GM12864 (cell line): ENCODE measurements around the gene GABRE.

Experiments
- DNase-seq: peaks from one replicate; pipeline ENCODE4 v3.0.0-alpha.2; 2011; ENCODE audit warnings: low read depth
- H3K4me3 ChIP-seq: 2 replicates; pipeline ENCODE4 v1.5.1; 2011; ENCODE audit warnings: mild to moderate bottlenecking, low read depth, low read length, control low read depth
- CTCF ChIP-seq: IDR thresholded peaks from 2 replicates; pipeline ENCODE4 v1.5.1; 2011; ENCODE audit warnings: low read depth, mild to moderate bottlenecking, moderate library complexity, low read length, control low read depth, inconsistent platforms; ENCODE audit errors: missing control alignments

GABRE gene

GRCh38 chrX:151974336-151975227 lies at the start of gene GABRE:
Gene GABRE, minus strand, starts transcription at chrX:151974676. Its CDS starts 51 bp downstream, at chrX:151974625.
- no peak within 1 kb of the TSS for H3K4me3 ChIP-seq
- no peak for TF ChIP-seq CTCF

GRCh38 chrX:152020888-152021287 lies 46.4 kb upstream of the GABRE start:
- H3K4me3 ChIP-seq: no peak overlapping the region
- no peak for TF ChIP-seq CTCF
- DNase-seq: no peak

More at GRCh38 chrX:151974336-151975227, at the start of gene GABRE:
- no peak for DNase-seq

GRCh38 chrX:151999813-152000212 lies 25.3 kb upstream of the GABRE start:
- no peak overlapping the region for H3K4me3 ChIP-seq
- DNase-seq: no peak
- no peak for TF ChIP-seq CTCF

- no peak for DNase-seq
- H3K4me3 ChIP-seq: no peak overlapping the region
- no peak for TF ChIP-seq CTCF
These were observed 23.1 kb upstream of the GABRE start for GRCh38 chrX:151997539-151997938.

- no peak for TF ChIP-seq CTCF
- no peak for DNase-seq
- H3K4me3 ChIP-seq: no peak overlapping the region
These were observed 21.9 kb upstream of the GABRE start for GRCh38 chrX:151996347-151996746.

GRCh38 chrX:151994476-151994875 lies 20.0 kb upstream of the GABRE start:
- no peak overlapping the region for H3K4me3 ChIP-seq
- no peak for TF ChIP-seq CTCF
- DNase-seq: no peak
